HG02798 (cell line): ENCODE results near the gene SYNE3.

Source experiments
- ATAC-seq: cut with Tn5 transposase; IDR thresholded peaks from one replicate; pipeline ENCODE4 v1.9.1; 2021; ENCODE audit warnings: mild to moderate bottlenecking; ENCODE audit not compliant: unreplicated experiment, poor library complexity

Gene SYNE3

GRCh38 chr14:95478818-95479217 lies 37.6 kb downstream of the SYNE3 start:
- ATAC-seq, result no peak

GRCh38 chr14:95478309-95478708 lies 38.1 kb downstream of the SYNE3 start:
- ATAC-seq, result no peak

GRCh38 chr14:95477411-95478269 lies 38.8 kb downstream of the SYNE3 start:
- ATAC-seq, result no peak

GRCh38 chr14:95476747-95477146 lies 39.7 kb downstream of the SYNE3 start:
- no peak for ATAC-seq

- ATAC-seq, result no peak
These were observed 40.8 kb downstream of the SYNE3 start for GRCh38 chr14:95475540-95476240.

GRCh38 chr14:95474941-95475340 lies 41.5 kb downstream of the SYNE3 start:
- ATAC-seq, result no peak

GRCh38 chr14:95474486-95474885 lies 42.0 kb downstream of the SYNE3 start:
- no peak for ATAC-seq

- ATAC-seq, result no peak
These were observed 43.6 kb downstream of the SYNE3 start for GRCh38 chr14:95472819-95473251.

- ATAC-seq, result no peak
These were observed 45.0 kb downstream of the SYNE3 start for GRCh38 chr14:95471476-95471875.

- no peak for ATAC-seq
These were observed 45.4 kb downstream of the SYNE3 start for GRCh38 chr14:95471016-95471415.

- ATAC-seq, result no peak
These were observed 47.3 kb downstream of the SYNE3 start for GRCh38 chr14:95469134-95469481.

- ATAC-seq, result no peak
These were observed 47.9 kb downstream of the SYNE3 start for GRCh38 chr14:95468448-95469133.

GRCh38 chr14:95467657-95468056 lies 48.8 kb downstream of the SYNE3 start:
- no peak for ATAC-seq

- ATAC-seq, result no peak
These were observed 49.2 kb downstream of the SYNE3 start for GRCh38 chr14:95467232-95467631.
